HG02588 (cell line): Measurements from ENCODE around the gene HMOX2.

Experiments
- ATAC-seq: cut with Tn5 transposase; IDR thresholded peaks from one replicate; pipeline ENCODE4 v1.9.1; 2021; ENCODE audit warnings: mild to moderate bottlenecking, moderate library complexity; ENCODE audit not compliant: unreplicated experiment

Gene HMOX2

GRCh38 chr16:4552541-4552940 lies 76.3 kb downstream of the HMOX2 start:
- no peak for ATAC-seq

GRCh38 chr16:4556112-4556511 lies 79.9 kb downstream of the HMOX2 start, which contains the start of gene C16orf96:
TSS of gene C16orf96 (plus strand) at chr16:4556340. CDS start at chr16:4556490, 150 bp downstream.
- no peak for ATAC-seq

- ATAC-seq: no peak
Observed at GRCh38 chr16:4556580-4556979, 80.4 kb downstream of the HMOX2 start.

GRCh38 chr16:4557973-4558372 lies 81.8 kb downstream of the HMOX2 start:
- no peak for ATAC-seq
